Putamen (tissue), 1 donor: ENCODE measurements around the gene MAN2A2.
"Not testable (repeated sequence)": the region's sequence is repeated elsewhere in the genome, so short reads cannot be mapped to it uniquely, and the experiment has no call there.

Source experiments
- DNase-seq: peaks from one replicate; pipeline ENCODE4 v3.0.0-alpha.2; 2016; ENCODE audit warnings: low spot score

MAN2A2 gene

DNA sequence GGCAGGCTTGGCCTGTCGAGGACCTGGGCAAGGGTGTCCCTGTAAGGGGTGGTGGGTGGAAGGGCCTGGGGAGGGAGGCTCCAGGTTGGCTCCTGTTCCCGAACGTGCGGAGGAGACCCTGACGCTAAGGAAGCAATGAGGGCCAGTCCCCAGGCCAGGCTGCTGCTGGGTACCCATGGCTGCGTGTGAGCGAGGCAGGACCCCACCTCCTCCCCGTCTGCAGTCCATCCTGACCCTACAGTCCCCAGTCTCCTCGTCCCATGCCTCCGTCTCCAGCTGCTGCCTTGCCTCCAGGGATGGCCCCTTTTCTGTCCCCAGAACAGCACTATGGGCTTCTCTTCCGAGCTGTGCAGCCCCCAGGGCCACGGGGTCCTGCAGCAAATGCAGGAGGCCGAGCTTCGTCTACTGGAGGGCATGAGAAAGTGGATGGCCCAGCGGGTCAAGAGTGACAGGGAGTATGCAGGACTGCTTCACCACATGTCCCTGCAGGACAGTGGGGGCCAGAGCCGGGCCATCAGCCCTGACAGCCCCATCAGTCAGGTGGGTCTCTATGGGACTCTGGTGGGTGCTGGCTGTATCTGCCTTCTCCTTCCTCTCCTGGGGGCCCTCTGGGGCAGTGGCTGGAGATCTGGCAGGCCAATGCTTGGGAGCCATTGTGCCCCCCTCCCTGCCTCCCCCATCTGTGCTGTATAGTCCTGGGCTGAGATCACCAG lies 18.2 kb upstream of the MAN2A2 start:
- no peak for DNase-seq

DNA sequence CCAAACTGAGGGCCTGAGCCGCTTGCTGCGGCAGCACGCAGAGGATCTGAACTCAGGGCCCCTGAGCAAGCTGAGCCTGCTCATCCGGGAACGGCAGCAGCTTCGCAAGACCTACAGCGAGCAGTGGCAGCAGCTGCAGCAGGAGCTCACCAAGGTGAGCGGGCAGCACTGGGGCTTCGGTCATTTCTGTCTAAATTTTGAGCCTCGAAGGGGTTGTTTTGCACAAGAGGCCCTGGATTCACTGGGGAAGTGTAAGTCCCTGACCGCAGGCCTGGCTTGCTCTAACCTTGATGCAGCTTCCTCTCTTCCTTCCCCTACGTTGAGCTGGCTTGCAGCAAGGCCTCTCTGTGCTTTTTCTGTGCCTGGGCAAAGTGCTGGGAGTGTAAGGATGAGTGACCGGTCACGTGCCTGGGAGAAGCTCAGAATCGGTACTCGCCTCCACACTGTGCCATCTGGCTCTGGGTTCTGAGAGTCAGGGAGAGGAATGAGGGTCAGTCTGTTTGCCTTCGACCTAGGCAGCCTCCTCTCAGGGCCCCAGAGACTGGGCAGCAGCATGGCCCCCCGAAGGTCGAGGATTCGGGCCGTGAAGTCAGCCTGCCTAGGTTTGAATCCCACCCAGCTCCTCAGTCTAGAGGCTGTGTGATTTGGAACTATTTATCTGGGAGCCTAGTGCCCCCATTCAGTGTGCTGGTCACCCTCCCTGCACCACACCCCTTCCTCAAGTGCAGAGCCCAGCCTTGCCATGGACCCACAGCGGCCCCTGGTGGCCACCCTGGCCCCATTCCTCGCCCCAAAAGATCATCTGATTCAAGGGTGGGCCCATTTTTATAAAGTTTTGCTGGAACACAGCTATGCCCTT lies 17.4 kb upstream of the MAN2A2 start:
- no peak for DNase-seq

DNA sequence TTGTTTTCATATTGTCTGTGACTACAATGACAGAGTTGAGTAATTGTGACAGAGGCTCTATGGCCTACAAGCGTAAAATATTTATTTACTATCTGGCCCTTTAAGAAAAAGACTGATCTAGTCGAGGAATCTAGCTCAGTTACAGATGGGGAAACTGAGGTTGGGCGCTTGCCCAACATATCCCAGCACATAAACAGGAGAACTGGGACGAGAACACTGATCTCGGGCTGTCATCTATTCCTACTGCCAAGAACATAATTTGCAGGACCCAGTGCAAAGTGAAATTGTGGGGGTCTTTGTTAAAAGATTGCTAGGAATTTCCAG lies 16.8 kb upstream of the MAN2A2 start:
- DNase-seq = no peak

DNA sequence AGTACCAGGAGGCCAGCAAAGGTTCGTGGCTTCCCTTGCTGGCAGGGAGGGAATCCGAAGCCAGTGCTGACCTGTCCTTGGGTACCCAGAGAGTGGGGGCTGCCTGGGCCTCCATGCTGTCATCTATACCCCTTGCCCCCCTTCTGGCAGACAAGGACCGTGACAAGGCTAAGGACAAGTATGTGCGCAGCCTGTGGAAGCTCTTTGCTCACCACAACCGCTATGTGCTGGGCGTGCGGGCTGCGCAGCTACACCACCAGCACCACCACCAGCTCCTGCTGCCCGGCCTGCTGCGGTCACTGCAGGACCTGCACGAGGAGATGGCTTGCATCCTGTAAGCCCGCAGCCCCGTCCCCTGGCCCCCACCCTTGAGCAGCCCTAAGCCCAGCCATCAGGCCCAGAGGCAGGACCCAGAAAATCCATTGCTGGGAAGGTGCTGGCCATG lies 16.0 kb upstream of the MAN2A2 start:
- DNase-seq = no peak

DNA sequence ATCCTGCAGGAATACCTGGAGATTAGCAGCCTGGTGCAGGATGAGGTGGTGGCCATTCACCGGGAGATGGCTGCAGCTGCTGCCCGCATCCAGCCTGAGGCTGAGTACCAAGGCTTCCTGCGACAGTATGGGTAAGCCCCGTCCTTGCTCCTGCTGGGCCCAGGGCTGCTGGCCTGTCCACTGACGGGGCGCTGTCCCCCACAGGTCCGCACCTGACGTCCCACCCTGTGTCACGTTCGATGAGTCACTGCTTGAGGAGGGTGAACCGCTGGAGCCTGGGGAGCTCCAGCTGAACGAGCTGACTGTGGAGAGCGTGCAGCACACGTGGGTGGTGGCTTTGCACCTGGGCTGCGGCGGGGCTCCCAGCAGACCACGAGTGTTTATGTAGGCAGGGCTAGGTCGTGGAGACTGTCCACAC lies 13.8 kb upstream of the MAN2A2 start:
- DNase-seq = no peak

DNA sequence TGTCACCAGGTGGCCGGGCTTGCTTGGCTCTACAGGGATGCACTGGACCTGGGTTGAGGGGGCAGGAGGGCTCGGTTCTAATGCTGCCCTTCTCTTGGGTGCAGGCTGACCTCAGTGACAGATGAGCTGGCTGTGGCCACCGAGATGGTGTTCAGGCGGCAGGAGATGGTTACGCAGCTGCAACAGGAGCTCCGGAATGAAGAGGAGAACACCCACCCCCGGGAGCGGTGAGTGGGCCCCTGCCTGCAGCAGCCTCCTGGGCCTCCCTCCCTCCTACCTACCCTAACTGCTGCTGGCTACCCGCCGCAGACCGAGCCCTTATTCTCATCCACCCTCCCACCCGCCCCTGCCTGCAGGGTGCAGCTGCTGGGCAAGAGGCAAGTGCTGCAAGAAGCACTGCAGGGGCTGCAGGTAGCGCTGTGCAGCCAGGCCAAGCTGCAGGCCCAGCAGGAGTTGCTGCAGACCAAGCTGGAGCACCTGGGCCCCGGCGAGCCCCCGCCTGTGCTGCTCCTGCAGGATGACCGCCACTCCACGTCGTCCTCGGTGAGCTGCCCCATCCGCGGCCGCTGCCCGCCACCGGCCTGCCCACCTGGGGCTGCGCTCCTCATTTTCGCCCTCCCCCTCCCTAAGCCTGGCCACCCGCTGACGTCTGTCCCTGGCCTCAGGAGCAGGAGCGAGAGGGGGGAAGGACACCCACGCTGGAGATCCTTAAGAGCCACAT lies 13.2 kb upstream of the MAN2A2 start:
- DNase-seq = no peak

DNA sequence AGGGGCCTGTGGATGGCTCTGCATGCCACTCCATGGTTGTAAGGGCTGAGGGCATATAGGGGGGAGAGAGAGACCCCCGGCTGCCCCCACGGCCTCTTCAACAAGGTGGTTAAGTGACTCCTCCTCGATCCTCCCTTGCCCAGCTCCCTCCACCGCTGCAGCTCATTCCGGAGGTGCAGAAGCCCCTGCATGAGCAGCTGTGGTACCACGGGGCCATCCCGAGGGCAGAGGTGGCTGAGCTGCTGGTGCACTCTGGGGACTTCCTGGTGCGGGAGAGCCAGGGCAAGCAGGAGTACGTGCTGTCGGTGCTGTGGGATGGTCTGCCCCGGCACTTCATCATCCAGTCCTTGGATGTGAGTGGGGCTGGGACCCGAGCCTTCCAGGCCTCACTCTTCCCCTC lies 12.3 kb upstream of the MAN2A2 start:
- DNase-seq = no peak

DNA sequence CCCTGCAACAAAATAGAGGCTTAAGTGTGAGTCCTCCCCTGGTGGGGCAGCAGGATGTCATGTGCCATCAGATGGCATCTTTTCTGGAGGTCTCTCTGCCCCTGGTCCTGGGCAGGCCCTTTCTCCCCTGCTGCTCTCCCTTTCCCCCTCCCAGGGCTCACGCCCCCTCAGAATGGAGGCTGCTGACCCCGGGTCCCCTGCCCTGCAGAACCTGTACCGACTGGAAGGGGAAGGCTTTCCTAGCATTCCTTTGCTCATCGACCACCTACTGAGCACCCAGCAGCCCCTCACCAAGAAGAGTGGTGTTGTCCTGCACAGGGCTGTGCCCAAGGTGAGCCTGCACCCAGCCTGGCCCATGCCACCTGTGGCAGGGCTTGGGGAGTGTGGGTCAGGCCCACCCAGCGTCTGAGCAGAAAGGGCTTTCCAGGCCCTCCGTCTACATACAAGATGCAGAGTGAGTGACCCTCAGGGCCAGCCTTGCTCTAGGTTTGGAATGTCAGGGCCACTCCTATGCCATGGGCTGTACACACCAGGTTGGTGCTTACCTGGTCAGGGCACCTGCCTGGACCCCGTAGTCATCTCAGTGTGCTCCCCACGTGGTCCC lies 11.7 kb upstream of the MAN2A2 start:
- no peak for DNase-seq

DNA sequence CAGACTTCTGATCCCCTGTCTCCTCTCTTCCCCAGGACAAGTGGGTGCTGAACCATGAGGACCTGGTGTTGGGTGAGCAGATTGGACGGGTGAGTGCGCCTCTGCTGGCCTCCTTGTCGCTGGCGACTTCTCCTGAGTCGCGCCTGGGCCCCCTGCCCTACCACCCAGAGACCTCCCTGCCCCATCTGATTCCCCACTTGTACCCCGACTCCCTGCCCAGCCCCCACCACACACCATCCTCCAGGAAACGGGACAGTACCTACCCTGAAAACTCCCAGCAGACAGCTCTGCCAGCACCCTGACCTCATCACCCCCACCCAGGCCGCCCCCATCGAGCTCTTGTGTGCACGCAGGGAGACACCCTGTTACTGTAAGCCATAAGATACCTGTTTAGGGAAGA lies 11.1 kb upstream of the MAN2A2 start:
- DNase-seq = no peak

DNA sequence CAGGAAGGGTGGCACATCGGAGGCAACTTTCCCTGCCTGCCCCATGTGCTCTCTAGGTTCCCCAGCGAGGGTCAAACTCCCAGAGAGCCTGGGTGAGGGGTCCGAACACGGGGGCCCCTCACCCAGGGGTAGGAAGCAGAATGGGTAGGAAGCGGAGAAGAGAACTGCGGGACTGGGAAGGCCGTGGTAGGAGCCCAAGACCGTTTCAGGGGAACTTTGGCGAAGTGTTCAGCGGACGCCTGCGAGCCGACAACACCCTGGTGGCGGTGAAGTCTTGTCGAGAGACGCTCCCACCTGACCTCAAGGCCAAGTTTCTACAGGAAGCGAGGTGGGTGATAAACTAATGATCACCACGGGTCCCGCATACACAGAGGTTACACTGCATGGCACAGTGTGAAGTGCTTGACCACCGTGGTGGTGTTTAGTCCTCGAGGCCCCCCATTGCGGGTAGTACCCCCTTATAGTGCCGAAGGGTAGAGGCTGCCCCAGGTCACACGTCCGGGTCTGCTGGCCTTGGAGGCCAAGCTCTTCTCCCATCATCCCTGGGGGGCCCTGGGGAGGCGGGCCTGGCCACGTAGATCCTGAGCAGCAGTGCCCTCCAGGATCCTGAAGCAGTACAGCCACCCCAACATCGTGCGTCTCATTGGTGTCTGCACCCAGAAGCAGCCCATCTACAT lies 10.5 kb upstream of the MAN2A2 start:
- DNase-seq = no peak

DNA sequence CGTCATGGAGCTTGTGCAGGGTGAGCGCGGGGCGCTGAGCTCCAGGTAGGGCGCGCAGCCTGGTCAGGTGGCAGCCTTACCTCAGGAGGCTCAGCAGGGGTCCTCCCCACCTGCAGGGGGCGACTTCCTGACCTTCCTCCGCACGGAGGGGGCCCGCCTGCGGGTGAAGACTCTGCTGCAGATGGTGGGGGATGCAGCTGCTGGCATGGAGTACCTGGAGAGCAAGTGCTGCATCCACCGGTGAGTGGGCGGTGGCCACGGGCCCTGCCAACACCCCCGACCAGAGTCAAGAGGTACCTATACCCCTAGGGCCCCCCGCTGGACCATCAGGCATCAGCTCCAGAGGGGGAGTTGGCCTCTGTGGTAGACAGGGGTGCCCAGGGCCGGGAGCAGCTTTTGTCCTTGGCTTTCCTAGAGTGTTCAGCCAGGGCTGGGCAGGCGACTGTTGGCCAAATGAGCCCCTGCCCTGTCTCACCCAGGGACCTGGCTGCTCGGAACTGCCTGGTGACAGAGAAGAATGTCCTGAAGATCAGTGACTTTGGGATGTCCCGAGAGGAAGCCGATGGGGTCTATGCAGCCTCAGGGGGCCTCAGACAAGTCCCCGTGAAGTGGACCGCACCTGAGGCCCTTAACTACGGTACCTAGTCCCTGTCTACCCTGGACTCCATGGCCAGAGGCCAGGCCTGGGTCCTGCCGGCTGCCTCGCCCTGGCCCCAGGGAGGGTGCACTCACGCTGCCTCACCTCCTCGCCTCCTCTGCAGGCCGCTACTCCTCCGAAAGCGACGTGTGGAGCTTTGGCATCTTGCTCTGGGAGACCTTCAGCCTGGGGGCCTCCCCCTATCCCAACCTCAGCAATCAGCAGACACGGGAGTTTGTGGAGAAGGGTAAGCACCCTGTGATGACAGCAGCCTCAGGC lies 9.7 kb upstream of the MAN2A2 start:
- no peak for DNase-seq

DNA sequence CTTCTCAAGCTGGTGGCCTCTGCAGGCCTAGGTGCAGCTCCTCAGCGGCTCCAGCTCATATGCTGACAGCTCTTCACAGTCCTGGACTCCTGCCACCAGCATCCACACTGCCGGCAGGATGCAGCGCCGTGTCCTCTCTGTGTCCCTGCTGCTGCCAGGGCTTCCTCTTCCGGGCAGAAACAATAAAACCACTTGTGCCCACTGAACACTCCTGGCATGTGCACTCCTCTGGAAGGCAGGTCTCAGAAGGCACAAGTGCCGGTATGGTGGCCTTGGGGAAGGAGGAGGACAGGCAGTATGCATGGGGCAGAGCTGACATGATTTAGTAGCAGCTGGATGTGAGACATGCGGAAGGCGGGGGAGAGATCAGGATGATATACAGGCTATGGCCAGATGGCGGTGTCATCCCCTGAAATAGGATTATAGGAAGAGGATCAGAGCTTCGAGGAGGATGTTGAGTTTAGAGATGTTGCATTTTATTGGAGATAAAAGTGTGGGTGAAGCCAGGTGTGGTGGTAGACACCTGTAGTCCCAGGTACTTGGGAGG lies 7.5 kb upstream of the MAN2A2 start:
- DNase-seq = peak; percentile 73

DNA sequence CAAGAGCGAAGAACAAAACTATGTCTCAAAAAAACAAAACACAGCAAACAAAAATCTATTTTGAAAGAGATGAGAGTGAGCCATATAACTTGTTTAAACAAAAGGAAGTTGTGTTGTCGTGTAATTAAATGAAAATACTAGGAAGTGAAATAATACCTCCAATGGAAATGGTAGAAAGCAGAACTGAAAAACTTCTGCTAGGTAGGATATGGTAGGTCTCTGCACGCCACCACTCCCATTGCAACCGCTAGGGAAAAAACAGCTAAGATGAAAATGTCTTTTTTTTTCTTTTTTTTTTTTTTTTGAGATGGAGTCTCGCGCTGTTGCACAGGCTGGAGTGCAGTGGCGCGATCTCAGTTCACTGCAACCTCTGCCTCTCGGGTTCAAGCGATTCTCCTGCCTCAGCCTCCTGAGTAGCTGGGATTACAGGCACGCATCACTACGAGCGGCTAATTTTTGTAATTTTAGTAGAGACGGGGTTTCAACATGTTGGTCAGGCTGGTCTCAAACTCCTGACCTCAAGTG lies 5.9 kb upstream of the MAN2A2 start:
- DNase-seq = not testable (repeated sequence)

DNA sequence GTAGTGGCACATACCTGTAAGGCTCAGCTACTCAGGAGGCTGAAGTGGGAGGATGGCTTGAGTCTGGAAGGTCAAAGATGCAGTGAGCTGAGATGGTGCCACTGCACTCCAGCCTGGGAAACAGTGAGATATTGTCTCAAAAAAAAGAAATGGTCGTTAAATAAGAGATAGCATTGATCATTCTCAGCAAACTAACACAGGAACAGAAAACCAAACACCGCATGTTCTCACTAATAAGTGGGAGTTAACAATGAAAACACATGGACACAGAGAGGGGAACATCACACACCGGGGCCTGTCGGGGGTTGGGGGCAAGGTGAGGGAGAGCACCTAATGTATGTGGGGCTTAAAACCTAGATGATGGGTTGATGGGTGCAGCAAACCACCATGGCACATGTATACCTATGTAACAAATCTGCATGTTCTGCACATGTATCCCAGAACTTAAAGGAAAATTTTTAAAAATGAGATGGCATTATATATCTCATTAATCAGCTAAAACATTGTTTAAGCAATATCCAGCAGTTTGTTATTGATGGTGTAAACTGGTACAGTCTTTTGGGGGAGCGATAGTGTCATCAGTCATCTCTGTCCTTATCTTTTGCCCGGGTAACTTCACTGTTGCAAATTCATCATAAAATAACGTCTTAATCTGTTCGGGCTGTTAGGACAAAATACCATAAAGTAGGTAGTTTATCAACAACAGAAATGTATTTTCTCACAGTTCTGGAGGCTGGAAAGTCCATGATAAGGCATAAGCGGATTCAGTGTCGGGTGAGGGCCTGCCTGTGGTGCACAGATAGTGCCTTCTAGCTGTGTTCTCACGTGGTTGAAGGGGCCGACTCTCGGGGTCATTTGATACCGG lies 1.7 kb upstream of the MAN2A2 start:
- DNase-seq = no peak

DNA sequence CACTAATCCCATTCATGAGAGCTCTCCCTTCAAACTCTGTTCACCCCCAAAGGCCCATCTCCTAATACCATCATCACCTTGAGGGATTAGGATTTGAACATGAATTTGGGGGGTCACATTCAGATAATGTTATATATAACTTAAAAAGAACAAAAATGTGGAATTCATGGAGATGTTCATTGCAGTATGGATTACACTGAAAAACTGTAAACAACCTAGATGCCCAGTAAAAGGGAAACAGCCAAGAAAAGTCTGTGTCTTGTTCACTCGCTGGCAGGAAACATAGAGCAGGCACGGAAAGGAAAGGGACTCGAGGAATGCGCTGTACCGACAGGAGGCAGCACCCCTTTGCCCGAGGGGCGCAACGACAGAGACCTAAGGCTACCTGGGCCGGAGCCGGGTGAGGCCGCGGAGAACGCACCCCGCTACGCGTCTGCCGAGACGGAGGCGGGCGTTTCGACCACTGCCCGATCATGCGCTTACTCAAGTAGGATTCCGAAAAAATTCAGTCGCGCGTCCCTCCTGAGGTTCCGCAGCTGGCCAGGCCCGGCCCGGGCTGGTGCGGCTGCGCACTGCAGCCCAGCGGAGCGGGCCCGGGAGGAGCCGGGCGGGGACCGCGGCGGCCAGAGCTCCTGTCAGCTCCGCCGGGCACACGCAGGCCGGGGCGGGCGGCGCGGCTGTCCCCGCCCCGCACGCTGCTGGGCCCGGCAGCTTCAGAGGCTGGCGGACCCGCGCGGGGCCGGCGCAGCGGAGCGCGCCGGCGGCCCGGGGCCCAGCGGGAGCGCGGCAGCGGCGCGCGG lies 862 bp upstream of the MAN2A2 start:
- peak; percentile 83 for DNase-seq

DNA sequence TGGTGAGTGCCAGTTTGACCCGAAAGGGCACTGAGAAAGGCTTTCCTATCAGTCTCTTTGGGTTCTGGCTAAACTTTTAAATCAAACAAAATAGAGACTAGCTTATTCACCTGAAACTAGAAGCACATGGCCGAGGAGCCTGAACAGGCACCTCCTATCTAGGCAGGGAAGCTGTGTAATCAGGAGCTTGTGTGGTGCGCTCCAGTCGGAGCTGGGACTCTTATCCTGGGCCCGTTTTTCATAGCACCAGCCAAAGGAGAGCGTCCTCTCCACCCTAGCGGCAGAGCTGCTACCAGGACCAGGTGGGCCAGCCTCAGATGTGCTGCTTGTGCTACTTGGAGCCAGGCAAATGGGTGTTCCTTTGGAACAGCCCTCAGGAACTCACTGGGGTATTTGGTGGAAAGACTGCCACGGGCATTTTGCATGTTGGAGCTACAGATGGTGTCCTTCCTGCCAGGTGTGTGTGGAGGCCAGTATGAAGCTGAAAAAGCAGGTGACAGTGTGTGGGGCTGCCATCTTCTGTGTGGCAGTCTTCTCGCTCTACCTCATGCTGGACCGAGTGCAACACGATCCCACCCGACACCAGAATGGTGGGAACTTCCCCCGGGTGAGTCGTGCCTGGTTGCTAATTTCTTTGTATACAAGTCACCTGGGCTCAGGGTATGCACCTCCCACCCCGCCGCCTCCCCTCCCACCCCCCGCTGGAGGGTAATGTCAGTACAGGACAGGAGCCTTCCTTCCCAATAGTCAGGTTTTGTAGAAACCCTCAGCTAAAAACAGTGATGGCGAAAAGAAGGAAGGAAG lies 833 bp downstream of the MAN2A2 start:
- no peak for DNase-seq

DNA sequence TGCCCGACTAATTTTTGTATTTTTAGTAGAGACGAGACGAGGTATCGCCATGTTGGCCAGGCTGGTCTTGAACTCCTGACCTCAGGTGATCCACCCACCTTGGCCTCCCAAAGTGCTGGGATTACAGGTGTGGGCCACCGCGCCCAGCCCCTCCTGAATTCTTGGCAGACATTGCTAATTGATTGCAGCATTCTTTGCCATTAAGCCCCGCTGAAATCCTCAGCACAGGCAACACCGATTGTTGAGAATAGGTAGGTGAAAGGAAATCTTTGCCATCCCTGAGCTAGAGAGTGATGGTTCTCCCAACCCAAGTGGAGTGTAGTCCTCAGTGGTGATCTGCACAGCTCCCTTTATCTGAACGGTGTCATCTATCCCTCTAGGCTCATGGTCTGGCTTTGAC lies 1.6 kb downstream of the MAN2A2 start:
- no peak for DNase-seq
